Stimulated activated CD4-positive, alpha-beta T cell treated with anti-CD3 and anti-CD28 coated beads, Interleukin-4, amount 100 ng/mL, for 4 hours (primary cell): ENCODE results near the gene SLC16A6.
"Not testable (repeated sequence)": the region's sequence is repeated elsewhere in the genome, so short reads cannot be mapped to it uniquely, and the experiment has no call there.

ENCODE experiments used
- DNase-seq, 2 experiments: peaks; one replicate each; pipeline ENCODE4 v3.0.0-alpha.2; 2020

The SLC16A6 gene

GRCh38 chr17:68246271-68247028, 44.5 kb downstream of the SLC16A6 start:
- no peak for DNase-seq

DNA sequence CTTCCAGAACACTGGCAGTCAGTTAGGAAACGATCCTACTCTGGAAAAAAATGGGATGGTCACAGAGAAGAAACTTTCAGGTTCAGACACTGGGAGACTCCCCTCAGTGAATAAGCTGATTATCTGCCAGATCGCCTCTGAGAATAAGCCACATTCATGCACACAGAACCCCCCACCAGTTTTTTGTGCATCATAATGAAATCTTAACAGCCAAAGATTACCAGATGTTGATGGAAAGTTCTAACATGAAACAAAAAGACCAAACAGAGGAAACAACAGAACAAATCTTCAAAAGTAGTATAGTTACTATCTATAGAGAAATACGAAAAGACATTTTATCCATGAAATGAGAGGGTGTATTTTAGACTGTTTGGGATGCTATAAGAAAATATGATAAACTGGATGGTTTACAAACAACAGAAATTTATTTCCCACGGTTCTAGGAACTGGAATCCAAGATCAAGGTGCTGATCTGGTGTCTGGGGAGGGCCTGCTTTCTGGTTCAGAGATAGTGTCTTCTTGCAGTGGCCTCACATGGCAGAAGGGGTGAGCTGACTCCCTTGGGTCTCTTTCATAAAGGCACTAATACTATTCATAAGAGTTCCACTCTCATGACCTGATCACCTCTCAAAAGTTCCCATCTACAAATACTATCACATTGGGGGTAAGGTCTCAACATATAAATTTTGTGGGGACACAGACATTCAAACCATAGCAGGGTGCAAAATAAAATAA, 51.1 kb downstream of the SLC16A6 start:
- no peak for DNase-seq

DNA sequence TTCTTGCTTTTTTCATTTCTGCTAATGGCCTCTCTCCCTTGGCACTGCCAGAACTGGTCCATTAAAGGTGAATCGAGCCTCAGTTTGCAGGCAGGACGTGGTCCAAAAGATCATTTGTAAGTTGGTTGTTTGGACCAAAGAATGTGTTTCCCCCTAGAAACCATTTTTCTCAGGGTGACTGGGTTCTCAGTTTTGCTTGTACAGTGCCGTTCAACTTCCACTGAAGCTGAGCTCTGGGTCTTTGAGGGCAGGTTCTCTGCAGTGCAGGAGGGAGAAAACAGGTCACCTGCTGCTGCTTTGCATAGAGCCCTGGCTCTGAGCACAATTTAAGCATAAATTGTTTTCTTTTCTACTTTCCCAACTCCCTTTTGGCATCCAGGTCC, 52.1 kb downstream of the SLC16A6 start:
- DNase-seq = no peak

GRCh38 chr17:68238164-68238870, 52.6 kb downstream of the SLC16A6 start:
- no peak for DNase-seq

DNA sequence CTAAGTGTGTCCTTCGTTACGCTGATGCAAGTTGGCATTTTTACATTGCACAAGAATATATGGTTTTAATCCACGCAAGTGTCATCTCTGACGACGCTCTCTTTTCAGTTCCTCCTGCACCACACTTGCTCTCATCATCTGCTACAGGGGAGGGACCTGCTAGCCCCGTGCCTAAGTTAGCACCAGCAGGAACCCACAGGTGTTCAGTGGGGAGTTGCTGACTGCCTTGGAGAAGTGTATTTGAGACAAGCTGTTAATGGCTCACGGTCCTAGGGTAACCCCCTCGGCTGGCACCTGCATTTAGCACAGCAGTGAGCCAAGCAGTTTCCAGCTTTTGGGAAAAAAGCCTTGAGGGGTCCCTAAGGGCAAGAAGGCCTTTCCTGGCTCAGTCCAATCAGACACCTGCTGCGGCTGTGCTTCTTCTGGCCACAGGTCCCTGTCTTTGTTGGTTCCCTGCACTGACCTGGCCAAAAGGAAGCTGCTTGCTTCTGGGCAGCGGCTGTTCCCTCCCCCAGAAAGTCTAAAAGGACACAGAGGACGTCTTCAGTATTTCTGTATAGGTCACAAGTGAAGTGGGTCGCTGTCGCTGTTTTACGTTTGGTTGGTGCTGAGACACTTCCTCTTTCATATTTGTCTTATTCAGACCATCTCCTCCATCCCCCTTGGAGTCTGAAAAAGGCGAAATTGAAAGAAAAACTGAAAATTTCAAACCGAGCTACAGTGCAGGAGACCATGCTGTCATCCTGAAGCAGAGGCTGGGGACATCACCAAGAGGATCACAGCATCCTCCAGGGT, 53.4 kb downstream of the SLC16A6 start:
- peak in 1 of 2 experiments; percentile 38 for DNase-seq

- not testable (repeated sequence) for DNase-seq
These were observed 55.6 kb downstream of the SLC16A6 start for GRCh38 chr17:68235336-68235791.

GRCh38 chr17:68234726-68235335, 56.1 kb downstream of the SLC16A6 start:
- DNase-seq = peak in 1 of 2 experiments; percentile 38

- DNase-seq = not testable (repeated sequence)
These were observed 58.2 kb downstream of the SLC16A6 start for GRCh38 chr17:68232741-68233140.

DNA sequence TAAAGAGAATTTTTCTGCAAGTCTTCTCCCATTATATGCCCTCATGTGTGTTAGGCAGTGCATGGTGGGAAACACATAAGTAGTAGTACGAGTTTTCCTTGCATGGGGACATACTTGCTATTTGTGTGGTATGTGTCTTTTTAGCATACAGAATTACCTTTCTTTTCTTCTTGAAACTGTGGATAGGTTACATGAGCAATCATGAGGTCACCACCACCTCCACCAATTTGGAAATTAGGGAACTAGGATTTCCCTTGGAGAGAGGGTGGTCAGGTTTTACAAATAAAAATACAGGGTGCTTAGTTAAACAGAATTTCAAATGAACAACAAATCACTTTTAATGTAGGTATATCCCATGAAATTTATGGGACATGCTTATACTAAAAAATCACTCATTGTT, 59.4 kb downstream of the SLC16A6 start:
- DNase-seq = no peak

GRCh38 chr17:68231131-68231530, 59.8 kb downstream of the SLC16A6 start:
- not testable (repeated sequence) for DNase-seq

GRCh38 chr17:68229619-68230018, 61.3 kb downstream of the SLC16A6 start:
- DNase-seq = no peak

- no peak for DNase-seq
These were observed 61.9 kb downstream of the SLC16A6 start for GRCh38 chr17:68228817-68229570.

DNA sequence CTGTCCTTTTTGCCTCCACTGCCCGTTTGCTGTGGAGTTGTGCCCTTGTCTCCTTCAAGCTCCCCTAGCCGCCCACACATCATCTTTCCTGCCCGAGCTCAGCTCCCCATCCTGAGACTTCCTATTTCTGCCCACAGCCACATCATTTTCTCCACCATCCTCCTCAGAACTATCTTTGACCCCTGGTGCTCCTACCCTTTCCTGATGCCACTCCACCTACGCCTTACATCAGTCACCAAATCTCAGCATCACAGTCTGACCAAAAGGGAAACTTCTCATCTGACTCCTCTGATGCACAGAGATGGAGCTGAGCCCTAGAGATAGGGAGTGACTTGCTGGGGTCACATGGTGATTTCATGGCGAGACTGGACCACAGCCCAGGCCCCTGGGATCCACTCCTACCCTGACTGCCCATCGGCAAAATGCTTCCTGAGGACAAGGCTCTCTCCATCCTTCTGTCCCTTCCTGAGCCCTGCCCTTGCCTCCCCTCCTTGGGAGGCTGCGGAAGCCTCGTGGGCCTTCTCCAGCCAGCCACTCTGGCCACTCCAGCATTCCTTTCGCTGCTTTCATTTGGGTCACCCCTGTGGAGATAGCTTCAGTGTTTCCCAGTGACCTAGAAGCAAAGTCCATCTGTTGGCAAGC, 62.8 kb downstream of the SLC16A6 start:
- DNase-seq = not testable (repeated sequence)

- not testable (repeated sequence) for DNase-seq
These were observed 65.9 kb downstream of the SLC16A6 start for GRCh38 chr17:68225055-68225454.

GRCh38 chr17:68222606-68223005, 68.3 kb downstream of the SLC16A6 start:
- DNase-seq = no peak

DNA sequence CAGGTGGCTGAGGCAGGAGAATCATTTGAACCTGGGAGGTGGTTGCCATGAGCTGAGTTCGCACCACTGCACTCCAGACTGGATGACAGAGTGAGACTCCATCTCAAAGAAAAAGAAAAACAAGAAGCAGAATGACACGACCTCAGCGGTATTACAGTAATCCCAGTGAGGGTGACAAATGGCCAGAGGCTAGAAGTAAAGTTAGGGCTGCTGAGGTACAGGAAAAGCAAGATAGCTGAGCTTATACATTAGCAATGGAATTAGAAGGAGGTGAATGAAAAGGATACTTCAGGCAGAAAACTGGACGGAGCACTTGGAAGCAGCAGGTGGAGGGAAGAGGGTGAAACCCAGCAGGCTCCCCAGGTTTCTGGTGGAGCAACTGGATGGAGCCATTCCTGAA, 69.1 kb downstream of the SLC16A6 start:
- no peak for DNase-seq

DNA sequence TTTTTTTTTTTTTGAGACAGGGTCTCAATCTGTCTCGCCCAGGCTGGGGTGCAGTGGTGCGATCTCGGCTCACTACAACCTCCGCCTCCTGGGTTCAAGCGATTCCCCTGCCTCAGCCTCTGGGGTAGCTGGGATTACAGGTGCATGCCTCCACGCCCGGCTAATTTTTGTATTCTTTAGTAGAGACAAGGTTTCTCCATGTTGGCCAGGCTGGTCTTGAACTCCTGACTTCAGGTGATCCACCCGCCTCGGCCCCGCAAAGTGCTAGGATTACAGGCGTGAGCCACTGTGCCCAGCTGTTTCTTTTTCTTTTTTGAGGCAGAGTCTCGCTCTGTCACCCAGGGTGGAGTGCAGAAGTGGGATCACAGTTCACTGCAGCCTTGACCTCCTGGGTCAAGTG, 70.1 kb downstream of the SLC16A6 start:
- DNase-seq = not testable (repeated sequence)

GRCh38 chr17:68220186-68220585, 70.7 kb downstream of the SLC16A6 start:
- DNase-seq = not testable (repeated sequence)

DNA sequence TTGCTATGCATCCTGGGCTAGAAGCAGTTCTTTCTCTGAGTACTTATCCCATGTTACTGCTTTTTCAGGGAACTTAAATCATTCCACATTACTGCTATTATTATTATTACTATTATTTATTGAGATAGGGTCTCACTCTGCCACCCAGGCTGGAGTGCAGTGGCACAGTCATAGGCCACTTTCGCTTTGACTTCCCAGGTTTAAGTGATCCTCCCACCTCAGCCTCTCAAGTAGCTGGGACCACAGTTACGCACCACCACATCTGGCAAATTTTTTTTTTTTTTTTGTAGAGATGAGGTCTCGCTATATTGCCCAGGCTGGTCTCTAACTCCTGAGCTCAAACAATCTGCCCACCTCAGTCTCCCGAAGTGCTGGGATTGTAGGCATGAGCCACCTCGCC, 71.5 kb downstream of the SLC16A6 start:
- not testable (repeated sequence) for DNase-seq
